NCI-H187 treated with DMSO at 0.1 percent for 48 hours (cell line): ENCODE measurements around the gene TAF10.

Source experiments
- DNase-seq: peaks from one replicate; lab custom pipeline; 2025; lab: John Stamatoyannopoulos, UW

Gene TAF10

GRCh38 chr11:6640036-6640984 is 28.3 kb upstream of the TAF10 start:
- DNase-seq: no peak

GRCh38 chr11:6638429-6638828 is 26.4 kb upstream of the TAF10 start:
- no peak for DNase-seq

- no peak for DNase-seq
These were observed 25.9 kb upstream of the TAF10 start for GRCh38 chr11:6637871-6638270.

- no peak for DNase-seq
These were observed 24.5 kb upstream of the TAF10 start for GRCh38 chr11:6636480-6636879.

GRCh38 chr11:6635082-6635932 is 23.3 kb upstream of the TAF10 start:
- no peak for DNase-seq

GRCh38 chr11:6634534-6634933 is 22.5 kb upstream of the TAF10 start:
- no peak for DNase-seq

- DNase-seq: no peak
These were observed 21.7 kb upstream of the TAF10 start for GRCh38 chr11:6633422-6634408.

- DNase-seq: no peak
These were observed 20.4 kb upstream of the TAF10 start for GRCh38 chr11:6632116-6633073.

- no peak for DNase-seq
These were observed 19.4 kb upstream of the TAF10 start for GRCh38 chr11:6631361-6631890.

- no peak for DNase-seq
These were observed 18.7 kb upstream of the TAF10 start for GRCh38 chr11:6630632-6631291.

- DNase-seq: no peak
These were observed 18.0 kb upstream of the TAF10 start for GRCh38 chr11:6629892-6630631.

- no peak for DNase-seq
These were observed 17.5 kb upstream of the TAF10 start for GRCh38 chr11:6629573-6629891.

- no peak for DNase-seq
These were observed 16.5 kb upstream of the TAF10 start for GRCh38 chr11:6628526-6628925.

GRCh38 chr11:6627762-6628241 is 15.8 kb upstream of the TAF10 start:
- DNase-seq: no peak

- DNase-seq: no peak
These were observed 15.2 kb upstream of the TAF10 start for GRCh38 chr11:6626971-6627761.

- no peak for DNase-seq
These were observed 13.9 kb upstream of the TAF10 start for GRCh38 chr11:6625832-6626420.

GRCh38 chr11:6625156-6625831 is 13.3 kb upstream of the TAF10 start:
- no peak for DNase-seq
